ENCODE results near the gene SYT14. TPM values are rescaled to one million over a fixed set of nuclear protein-coding genes. Genes with fewer than 3 reads are reported as not detected.

The SYT14 gene
- total and polyA plus RNA-seq, 8 donors, result 0.14 to 1.2 (median 0.54) TPM

DNA sequence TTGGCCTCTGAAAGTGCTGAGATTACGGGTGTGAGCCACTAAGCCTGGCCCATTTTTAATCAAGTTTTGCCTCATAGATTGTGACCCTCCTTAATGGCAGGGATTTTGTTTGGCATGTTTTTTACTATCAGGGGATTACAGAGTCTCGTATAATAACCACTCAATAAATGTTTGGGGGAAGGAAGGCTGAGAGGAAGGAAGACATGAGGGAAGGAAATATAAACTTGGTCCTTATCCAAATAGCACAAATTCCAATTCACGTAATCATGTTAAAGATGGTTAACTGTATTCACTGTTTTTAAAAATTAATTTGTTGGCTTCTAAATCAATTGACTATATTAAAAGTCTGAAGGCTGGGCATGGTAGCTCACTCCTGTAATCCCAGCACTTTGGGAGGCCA is 263.7 kb downstream of the SYT14 start:
- Histone ChIP-seq H3K4me1 (no peaks in the 10 kb centered on the region), H3K27me3 (peaks cover 0 to 9% (median 0%) of the 10 kb centered on the region in 4 donors), H3K27ac (no peak overlapping the region), H3K36me3 (no peaks in the 10 kb centered on the region), H3K9me3 (no peaks in the 10 kb centered on the region), H3K4me3 (no peak overlapping the region)
- intact Hi-C loops (cut with DNase I), result no loop called here
- no peak for DNase-seq
- ATAC-seq, result no peak
- no peak for FAIRE-seq
- 58 to 66% methylated on average over 3 of the region's 3 CpGs for WGBS, 2 donors
- TF ChIP-seq, protein P1, sequence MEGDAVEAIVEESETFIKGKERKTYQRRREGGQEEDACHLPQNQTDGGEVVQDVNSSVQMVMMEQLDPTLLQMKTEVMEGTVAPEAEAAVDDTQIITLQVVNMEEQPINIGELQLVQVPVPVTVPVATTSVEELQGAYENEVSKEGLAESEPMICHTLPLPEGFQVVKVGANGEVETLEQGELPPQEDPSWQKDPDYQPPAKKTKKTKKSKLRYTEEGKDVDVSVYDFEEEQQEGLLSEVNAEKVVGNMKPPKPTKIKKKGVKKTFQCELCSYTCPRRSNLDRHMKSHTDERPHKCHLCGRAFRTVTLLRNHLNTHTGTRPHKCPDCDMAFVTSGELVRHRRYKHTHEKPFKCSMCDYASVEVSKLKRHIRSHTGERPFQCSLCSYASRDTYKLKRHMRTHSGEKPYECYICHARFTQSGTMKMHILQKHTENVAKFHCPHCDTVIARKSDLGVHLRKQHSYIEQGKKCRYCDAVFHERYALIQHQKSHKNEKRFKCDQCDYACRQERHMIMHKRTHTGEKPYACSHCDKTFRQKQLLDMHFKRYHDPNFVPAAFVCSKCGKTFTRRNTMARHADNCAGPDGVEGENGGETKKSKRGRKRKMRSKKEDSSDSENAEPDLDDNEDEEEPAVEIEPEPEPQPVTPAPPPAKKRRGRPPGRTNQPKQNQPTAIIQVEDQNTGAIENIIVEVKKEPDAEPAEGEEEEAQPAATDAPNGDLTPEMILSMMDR (IDR thresholded peaks at IDR 0.05), result no peak

DNA sequence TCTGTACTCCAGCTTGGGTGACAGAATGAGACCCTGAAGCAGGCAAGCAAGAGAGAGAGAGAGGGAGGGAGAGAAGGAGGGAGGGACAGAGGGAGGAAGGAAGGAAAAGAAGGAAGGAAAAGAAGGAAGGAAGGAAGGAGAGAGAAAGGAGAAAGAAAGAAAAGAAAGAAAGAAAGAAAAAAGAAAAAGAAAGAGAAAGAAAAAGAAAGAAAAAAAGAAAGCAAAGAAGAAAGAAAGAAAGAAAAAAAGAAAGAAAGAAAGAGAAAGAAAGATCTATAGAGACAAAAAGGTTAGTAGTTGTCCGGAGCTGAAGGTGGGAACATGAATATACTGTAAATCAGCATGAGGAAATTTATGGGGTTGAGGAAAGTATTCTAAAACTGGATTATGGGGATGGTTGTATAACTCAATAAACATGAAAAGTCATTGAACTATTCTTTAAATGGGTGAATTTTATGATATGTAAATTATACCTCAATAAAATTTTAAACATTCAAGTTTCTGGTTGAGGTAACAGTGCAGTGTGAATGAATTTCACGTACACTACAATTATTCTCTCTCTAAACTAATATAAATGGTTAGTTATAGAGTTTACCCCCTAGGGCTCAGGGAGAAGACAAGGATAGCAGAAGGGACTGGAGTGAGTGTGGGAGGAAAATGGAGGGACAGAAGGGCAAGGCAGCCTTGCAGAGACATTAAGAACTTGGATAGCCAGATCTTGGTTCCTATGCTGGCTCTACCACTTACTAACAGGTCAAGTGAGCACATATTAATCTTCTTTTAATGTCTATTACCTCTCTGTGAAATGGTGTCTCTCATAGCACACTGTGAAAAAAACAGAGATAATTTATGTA is 269.8 kb downstream of the SYT14 start:
- Histone ChIP-seq H3K4me3 (no peak overlapping the region), H3K36me3 (no peaks in the 10 kb centered on the region), H3K9me3 (no peaks in the 10 kb centered on the region), H3K27me3 (peaks cover 0 to 9% (median 0%) of the 10 kb centered on the region in 4 donors), H3K4me1 (no peaks in the 10 kb centered on the region), H3K27ac (no peak overlapping the region)
- intact Hi-C loops (cut with DNase I), result no loop called here
- no peak for FAIRE-seq
- TF ChIP-seq, protein P1 (IDR thresholded peaks at IDR 0.05), result no peak
- DNase-seq, result no peak
- 77 to 88% methylated on average over 2 of the region's 2 CpGs for WGBS, 2 donors
- no peak for ATAC-seq

DNA sequence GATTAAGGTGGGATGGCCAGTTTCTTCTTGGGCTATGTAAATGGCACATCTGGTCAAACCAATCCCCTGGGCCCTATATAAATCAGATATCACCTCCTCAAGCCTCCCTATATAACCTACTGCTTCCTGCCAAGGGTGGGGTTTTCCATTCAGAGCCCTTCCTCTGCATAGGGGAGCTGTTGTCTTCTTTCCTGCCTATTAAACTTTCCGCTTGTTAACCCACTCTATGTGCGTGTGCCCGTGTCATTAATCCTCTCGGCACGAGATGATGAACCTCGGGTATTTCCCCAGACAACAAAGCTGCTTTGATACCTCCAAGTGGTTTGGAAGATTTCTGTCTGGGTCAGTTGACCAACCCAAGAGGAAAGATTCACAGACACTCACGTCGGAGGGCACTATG is 275.3 kb downstream of the SYT14 start:
- DNase-seq (no peak), ATAC-seq (no peak), FAIRE-seq (no peak)
- H3K36me3 ChIP-seq, result no peaks in the 10 kb centered on the region
- H3K4me3 ChIP-seq, result no peak overlapping the region
- WGBS, 2 donors, result 73 to 77% methylated on average over 8 of the region's 8 CpGs
- TF ChIP-seq, protein P1 (IDR thresholded peaks at IDR 0.05), result no peak
- H3K9me3 ChIP-seq, result no peaks in the 10 kb centered on the region
- no peaks in the 10 kb centered on the region for H3K4me1 ChIP-seq
- H3K27ac ChIP-seq, result no peak overlapping the region
- no peaks in the 10 kb centered on the region for H3K27me3 ChIP-seq
- intact Hi-C loops (cut with DNase I), result no loop called here

DNA sequence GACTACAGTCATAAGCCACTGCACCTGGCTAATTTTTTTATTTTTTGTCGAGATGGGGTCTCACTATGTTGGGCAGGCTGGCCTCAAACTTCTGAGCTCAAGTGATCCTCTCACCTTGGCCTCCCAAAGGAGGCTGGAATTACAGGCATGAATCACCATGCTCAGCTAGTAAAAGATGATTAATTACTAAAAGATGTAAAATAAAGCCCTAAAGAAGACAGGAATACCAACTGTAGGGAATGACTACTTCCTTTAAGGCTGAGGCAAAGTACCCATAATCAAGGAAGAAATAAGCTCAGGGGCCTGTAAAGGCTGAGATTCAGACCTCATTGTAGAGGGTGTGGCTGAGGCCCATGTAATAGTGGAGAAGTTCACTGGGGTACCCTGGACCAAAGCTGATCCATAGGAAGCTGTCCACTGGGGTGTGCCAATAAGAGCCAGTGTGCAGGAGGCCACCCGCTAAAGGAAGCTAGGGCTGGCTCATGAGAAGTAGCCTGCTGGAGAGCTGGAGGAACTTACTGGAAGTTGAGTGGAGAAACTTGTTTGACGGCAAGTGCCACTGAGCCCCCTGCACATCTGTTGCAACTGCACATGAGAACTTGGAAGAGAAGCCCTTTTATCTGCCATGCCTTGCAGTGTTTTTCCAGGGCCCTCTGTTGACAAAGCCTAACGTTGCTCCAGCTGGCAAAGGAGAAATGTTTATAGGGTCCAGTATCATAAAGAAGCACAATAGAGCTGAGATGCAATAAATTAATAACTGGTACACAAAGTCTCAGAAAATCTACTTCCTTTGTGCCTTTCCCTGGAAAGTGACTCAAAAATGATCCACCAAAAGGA is 276.8 kb downstream of the SYT14 start:
- Histone ChIP-seq H3K27ac (no peak overlapping the region), H3K27me3 (no peaks in the 10 kb centered on the region)
- intact Hi-C loops (cut with DNase I), result no loop called here

More for the DNA sequence above, 276.8 kb downstream of the SYT14 start:
- DNase-seq (no peak), ATAC-seq (no peak), FAIRE-seq (no peak)
- no peaks in the 10 kb centered on the region for H3K4me1 ChIP-seq
- no peak overlapping the region for H3K4me3 ChIP-seq
- no peaks in the 10 kb centered on the region for H3K9me3 ChIP-seq
- 59 to 68% methylated on average over 4 of the region's 4 CpGs for WGBS, 2 donors
- TF ChIP-seq, protein P1 (IDR thresholded peaks at IDR 0.05), result no peak
- H3K36me3 ChIP-seq, result no peaks in the 10 kb centered on the region

All from pancreas (tissue), 10 donors.